SW480 (cell line): ENCODE data around the gene TCF7.

Source experiments
- DNase-seq: peaks from one replicate; pipeline ENCODE4 v3.0.0-alpha.2; 2016; ENCODE audit warnings: low spot score

The TCF7 gene

GRCh38 chr5:134113902-134114875 is at the start of gene TCF7:
TCF7 (plus strand) TSS chr5:134114681; CDS start chr5:134114907, 226 bp downstream.
- DNase-seq: peak; percentile 91

- no peak for DNase-seq
These were observed 44.9 kb upstream of the TCF7 start for GRCh38 chr5:134069553-134069952.

- peak; percentile 83 for DNase-seq
These were observed 43.5 kb upstream of the TCF7 start for GRCh38 chr5:134070725-134071613.

GRCh38 chr5:134071614-134072207 is 42.8 kb upstream of the TCF7 start:
- no peak for DNase-seq

GRCh38 chr5:134072471-134073210 is 41.8 kb upstream of the TCF7 start:
- no peak for DNase-seq

- no peak for DNase-seq
These were observed 41.1 kb upstream of the TCF7 start for GRCh38 chr5:134073404-134073803.

- no peak for DNase-seq
These were observed 39.4 kb upstream of the TCF7 start for GRCh38 chr5:134075102-134075501.

GRCh38 chr5:134077926-134078580 is 36.4 kb upstream of the TCF7 start:
- peak; percentile 53 for DNase-seq

- no peak for DNase-seq
These were observed 34.5 kb upstream of the TCF7 start for GRCh38 chr5:134079748-134080581.

GRCh38 chr5:134082264-134082992 is 32.1 kb upstream of the TCF7 start:
- no peak for DNase-seq

- DNase-seq: no peak
These were observed 31.0 kb upstream of the TCF7 start for GRCh38 chr5:134083517-134083916.

GRCh38 chr5:134084022-134084565 is 30.4 kb upstream of the TCF7 start:
- DNase-seq: no peak

- DNase-seq: peak; percentile 59
These were observed 29.9 kb upstream of the TCF7 start for GRCh38 chr5:134084570-134084969.

GRCh38 chr5:134085411-134085810 is 29.1 kb upstream of the TCF7 start:
- DNase-seq: no peak

- DNase-seq: no peak
These were observed 28.1 kb upstream of the TCF7 start for GRCh38 chr5:134086225-134086942.

GRCh38 chr5:134086943-134087305 is 27.6 kb upstream of the TCF7 start:
- peak; percentile 63 for DNase-seq

GRCh38 chr5:134088291-134088690 is 26.2 kb upstream of the TCF7 start:
- DNase-seq: no peak

- DNase-seq: no peak
These were observed 25.4 kb upstream of the TCF7 start for GRCh38 chr5:134088994-134089560.
